ENCODE measurements around the gene CCDC180. TPM values are rescaled to one million over a fixed set of nuclear protein-coding genes. Genes with fewer than 3 reads are reported as not detected.

Gene CCDC180
- total and polyA plus RNA-seq, 4 donors = 4.1 to 8.5 (median 5.3) TPM

- intact Hi-C loops (cut with DNase I) = no loop called here
- ATAC-seq (ENCODE audit: low FRiP score) (no peak), DNase-seq (no peak)
- Histone ChIP-seq H3K27ac (ENCODE audit: low read depth in 1 of 2, low read length in 2 of 2) (no peak overlapping the region), H3K4me1 (ENCODE audit: control insufficient read depth in 1 of 2, insufficient read depth in 2 of 2, low read length in 2 of 2) (no peaks in the 10 kb centered on the region), H3K36me3 (ENCODE audit: control insufficient read depth in 1 of 2, insufficient read depth in 2 of 2, low read length in 1 of 2) (peaks cover 7 to 8% of the 10 kb centered on the region in 2 donors), H3K27me3 (ENCODE audit: control insufficient read depth in 1 of 2, insufficient read depth in 2 of 2, low read length in 1 of 2) (no peaks in the 10 kb centered on the region), H3K4me3 (ENCODE audit: low read length in 2 of 2) (no peak overlapping the region), H3K9me3 (ENCODE audit: control insufficient read depth, low read length) (no peaks in the 10 kb centered on the region)
- 93 to 97% methylated on average over 2 of the region's 2 CpGs for WGBS, 2 donors
Measured at GRCh38 chr9:97284798-97285197, 22.7 kb upstream of the CCDC180 start.

- DNase-seq = no peak
- H3K36me3 ChIP-seq (ENCODE audit: control insufficient read depth in 1 of 2, insufficient read depth in 2 of 2, low read length in 1 of 2) = peaks cover 3 to 10% of the 10 kb centered on the region in 2 donors
- no peaks in the 10 kb centered on the region for H3K9me3 ChIP-seq (ENCODE audit: control insufficient read depth, low read length)
- intact Hi-C loops (cut with DNase I) = no loop called here
- H3K27me3 ChIP-seq (ENCODE audit: control insufficient read depth in 1 of 2, insufficient read depth in 2 of 2, low read length in 1 of 2) = no peaks in the 10 kb centered on the region
- H3K4me1 ChIP-seq (ENCODE audit: control insufficient read depth in 1 of 2, insufficient read depth in 2 of 2, low read length in 2 of 2) = no peaks in the 10 kb centered on the region
- no peak for ATAC-seq (ENCODE audit: low FRiP score)
- 92 to 96% methylated on average over 3 of the region's 3 CpGs for WGBS, 2 donors
- no peak overlapping the region for H3K4me3 ChIP-seq (ENCODE audit: low read length in 2 of 2)
- no peak overlapping the region for H3K27ac ChIP-seq (ENCODE audit: low read depth in 1 of 2, low read length in 2 of 2)
Measured at GRCh38 chr9:97292200-97292599, 15.3 kb upstream of the CCDC180 start.

- Histone ChIP-seq H3K36me3 (ENCODE audit: control insufficient read depth in 1 of 2, insufficient read depth in 2 of 2, low read length in 1 of 2) (peaks cover 0 to 7% of the 10 kb centered on the region in 2 donors), H3K27me3 (ENCODE audit: control insufficient read depth in 1 of 2, insufficient read depth in 2 of 2, low read length in 1 of 2) (no peaks in the 10 kb centered on the region), H3K4me3 (ENCODE audit: low read length in 2 of 2) (no peak overlapping the region), H3K9me3 (ENCODE audit: control insufficient read depth, low read length) (peaks cover 3% of the 10 kb centered on the region), H3K4me1 (ENCODE audit: control insufficient read depth in 1 of 2, insufficient read depth in 2 of 2, low read length in 2 of 2) (no peaks in the 10 kb centered on the region), H3K27ac (ENCODE audit: low read depth in 1 of 2, low read length in 2 of 2) (no peak overlapping the region)
- intact Hi-C loops (cut with DNase I) = no loop called here
- peak; percentile 56 for ATAC-seq (ENCODE audit: low FRiP score)
- WGBS, 2 donors = 31 to 32% methylated on average over 6 of the region's 6 CpGs
- DNase-seq = no peak
Measured at GRCh38 chr9:97293207-97293721, 14.2 kb upstream of the CCDC180 start.

- no peaks in the 10 kb centered on the region for H3K27me3 ChIP-seq (ENCODE audit: control insufficient read depth in 1 of 2, insufficient read depth in 2 of 2, low read length in 1 of 2)
- H3K9me3 ChIP-seq (ENCODE audit: control insufficient read depth, low read length) = peaks cover 3% of the 10 kb centered on the region
- no peak overlapping the region for H3K27ac ChIP-seq (ENCODE audit: low read depth in 1 of 2, low read length in 2 of 2)
- no peak for ATAC-seq (ENCODE audit: low FRiP score)
- no peaks in the 10 kb centered on the region for H3K4me1 ChIP-seq (ENCODE audit: control insufficient read depth in 1 of 2, insufficient read depth in 2 of 2, low read length in 2 of 2)
- H3K36me3 ChIP-seq (ENCODE audit: control insufficient read depth in 1 of 2, insufficient read depth in 2 of 2, low read length in 1 of 2) = peaks cover 0 to 5% of the 10 kb centered on the region in 2 donors
- 83 to 88% methylated on average over 6 of the region's 6 CpGs for WGBS, 2 donors
- intact Hi-C loops (cut with DNase I) = no loop called here
- H3K4me3 ChIP-seq (ENCODE audit: low read length in 2 of 2) = no peak overlapping the region
- DNase-seq = no peak
Measured at GRCh38 chr9:97293818-97294217, 13.6 kb upstream of the CCDC180 start.

- no peak for DNase-seq
- Histone ChIP-seq H3K36me3 (ENCODE audit: control insufficient read depth in 1 of 2, insufficient read depth in 2 of 2, low read length in 1 of 2) (peaks cover 0 to 5% of the 10 kb centered on the region in 2 donors), H3K4me1 (ENCODE audit: control insufficient read depth in 1 of 2, insufficient read depth in 2 of 2, low read length in 2 of 2) (no peaks in the 10 kb centered on the region), H3K9me3 (ENCODE audit: control insufficient read depth, low read length) (peaks cover 6% of the 10 kb centered on the region), H3K27ac (ENCODE audit: low read depth in 1 of 2, low read length in 2 of 2) (no peak overlapping the region), H3K27me3 (ENCODE audit: control insufficient read depth in 1 of 2, insufficient read depth in 2 of 2, low read length in 1 of 2) (no peaks in the 10 kb centered on the region), H3K4me3 (ENCODE audit: low read length in 2 of 2) (no peak overlapping the region)
- intact Hi-C loops (cut with DNase I) = no loop called here
- no peak for ATAC-seq (ENCODE audit: low FRiP score)
- WGBS, 2 donors = 66 to 99% methylated on average over 2 of the region's 2 CpGs
Measured at GRCh38 chr9:97297889-97298288, 9.6 kb upstream of the CCDC180 start.

- no peak overlapping the region for H3K4me3 ChIP-seq (ENCODE audit: low read length in 2 of 2)
- intact Hi-C loops (cut with DNase I) = no loop called here
- H3K4me1 ChIP-seq (ENCODE audit: control insufficient read depth in 1 of 2, insufficient read depth in 2 of 2, low read length in 2 of 2) = no peaks in the 10 kb centered on the region
- no peaks in the 10 kb centered on the region for H3K27me3 ChIP-seq (ENCODE audit: control insufficient read depth in 1 of 2, insufficient read depth in 2 of 2, low read length in 1 of 2)
- peaks cover 6% of the 10 kb centered on the region for H3K9me3 ChIP-seq (ENCODE audit: control insufficient read depth, low read length)
- DNase-seq = no peak
- peaks cover 0 to 2% of the 10 kb centered on the region in 2 donors for H3K36me3 ChIP-seq (ENCODE audit: control insufficient read depth in 1 of 2, insufficient read depth in 2 of 2, low read length in 1 of 2)
- H3K27ac ChIP-seq (ENCODE audit: low read depth in 1 of 2, low read length in 2 of 2) = no peak overlapping the region
- ATAC-seq (ENCODE audit: low FRiP score) = no peak
- WGBS, 2 donors = 63 to 65% methylated on average over 2 of the region's 2 CpGs
Measured at GRCh38 chr9:97299809-97300414, 7.5 kb upstream of the CCDC180 start.

GRCh38 chr9:97300586-97300985, 6.9 kb upstream of the CCDC180 start:
- WGBS, 2 donors = 88 to 90% methylated on average over 1 of the region's 1 CpG
- Histone ChIP-seq H3K36me3 (ENCODE audit: control insufficient read depth in 1 of 2, insufficient read depth in 2 of 2, low read length in 1 of 2) (peaks cover 0 to 1% of the 10 kb centered on the region in 2 donors), H3K9me3 (ENCODE audit: control insufficient read depth, low read length) (peaks cover 6% of the 10 kb centered on the region), H3K27ac (ENCODE audit: low read depth in 1 of 2, low read length in 2 of 2) (no peak overlapping the region), H3K4me3 (ENCODE audit: low read length in 2 of 2) (no peak overlapping the region), H3K27me3 (ENCODE audit: control insufficient read depth in 1 of 2, insufficient read depth in 2 of 2, low read length in 1 of 2) (no peaks in the 10 kb centered on the region), H3K4me1 (ENCODE audit: control insufficient read depth in 1 of 2, insufficient read depth in 2 of 2, low read length in 2 of 2) (no peaks in the 10 kb centered on the region)
- intact Hi-C loops (cut with DNase I) = no loop called here
- ATAC-seq (ENCODE audit: low FRiP score) = no peak
- DNase-seq = no peak

GRCh38 chr9:97301974-97302373, 5.5 kb upstream of the CCDC180 start:
- Histone ChIP-seq H3K36me3 (ENCODE audit: control insufficient read depth in 1 of 2, insufficient read depth in 2 of 2, low read length in 1 of 2) (no peaks in the 10 kb centered on the region), H3K9me3 (ENCODE audit: control insufficient read depth, low read length) (peaks cover 6% of the 10 kb centered on the region), H3K27me3 (ENCODE audit: control insufficient read depth in 1 of 2, insufficient read depth in 2 of 2, low read length in 1 of 2) (no peaks in the 10 kb centered on the region), H3K27ac (ENCODE audit: low read depth in 1 of 2, low read length in 2 of 2) (no peak overlapping the region), H3K4me1 (ENCODE audit: control insufficient read depth in 1 of 2, insufficient read depth in 2 of 2, low read length in 2 of 2) (no peaks in the 10 kb centered on the region), H3K4me3 (ENCODE audit: low read length in 2 of 2) (no peak overlapping the region)
- intact Hi-C loops (cut with DNase I) = no loop called here
- WGBS, 2 donors = 97 to 99% methylated on average over 3 of the region's 3 CpGs
- DNase-seq = no peak
- ATAC-seq (ENCODE audit: low FRiP score) = no peak

- Histone ChIP-seq H3K9me3 (ENCODE audit: control insufficient read depth, low read length) (peaks cover 3% of the 10 kb centered on the region), H3K4me3 (ENCODE audit: low read length in 2 of 2) (no peak overlapping the region), H3K27me3 (ENCODE audit: control insufficient read depth in 1 of 2, insufficient read depth in 2 of 2, low read length in 1 of 2) (no peaks in the 10 kb centered on the region), H3K27ac (ENCODE audit: low read depth in 1 of 2, low read length in 2 of 2) (no peak overlapping the region), H3K4me1 (ENCODE audit: control insufficient read depth in 1 of 2, insufficient read depth in 2 of 2, low read length in 2 of 2) (no peaks in the 10 kb centered on the region), H3K36me3 (ENCODE audit: control insufficient read depth in 1 of 2, insufficient read depth in 2 of 2, low read length in 1 of 2) (no peaks in the 10 kb centered on the region)
- intact Hi-C loops (cut with DNase I) = no loop called here
- ATAC-seq (ENCODE audit: low FRiP score) = no peak
- WGBS, 2 donors = 92 to 95% methylated on average over 2 of the region's 2 CpGs
- DNase-seq = no peak
Measured at GRCh38 chr9:97304586-97304985, 2.9 kb upstream of the CCDC180 start.
